HG02943 (cell line): Measurements from ENCODE around the gene CCDC150.
"Not testable (repeated sequence)": the region's sequence is repeated elsewhere in the genome, so short reads cannot be mapped to it uniquely, and the experiment has no call there.

ENCODE experiments used
- ATAC-seq: cut with Tn5 transposase; IDR thresholded peaks from one replicate; pipeline ENCODE4 v1.9.1; 2021; ENCODE audit warnings: mild to moderate bottlenecking, low read depth, moderate library complexity; ENCODE audit not compliant: unreplicated experiment

Gene CCDC150

DNA sequence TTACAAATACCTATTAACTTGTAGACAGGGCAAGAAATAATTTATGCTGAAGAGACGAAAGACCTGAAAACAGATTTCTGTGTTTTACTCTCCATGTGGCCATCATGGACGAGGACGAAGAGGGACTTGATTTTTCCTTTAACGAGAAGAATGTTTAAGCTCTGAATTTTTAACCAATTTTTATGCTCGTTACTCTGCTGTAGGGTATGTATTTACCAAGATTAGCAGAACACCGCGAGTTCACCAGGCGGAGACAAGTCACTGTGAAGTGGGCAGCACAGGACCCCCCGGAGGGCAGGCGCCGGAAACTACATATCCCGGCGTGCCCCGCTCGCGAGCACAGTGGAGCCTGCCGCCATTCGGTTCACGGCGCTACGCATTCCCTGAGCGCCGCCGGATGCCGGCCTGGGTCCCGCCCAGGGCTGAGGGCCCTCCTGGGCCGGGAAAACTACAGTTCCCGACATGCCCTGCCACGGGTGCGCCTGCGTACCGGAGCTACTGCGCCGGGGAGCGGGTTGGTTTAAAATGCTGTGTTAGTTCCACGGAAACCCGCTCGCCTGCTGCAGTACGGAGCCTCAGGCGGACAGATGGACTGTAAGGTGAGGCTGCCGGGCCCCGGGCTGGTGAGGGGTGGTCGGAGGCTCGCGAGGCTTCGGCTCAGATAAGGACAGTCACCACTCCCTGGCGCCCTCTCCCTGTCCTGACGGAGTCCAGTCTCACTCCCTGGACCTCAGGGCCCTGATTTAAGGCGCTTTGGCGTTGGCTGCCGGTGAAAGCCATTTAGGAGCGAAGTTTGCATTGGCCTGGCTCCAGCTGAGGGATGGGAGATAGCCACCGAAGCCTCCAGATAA is at the start of gene CCDC150:
Gene CCDC150, plus strand, starts transcription at position 536 of the 851 bp plus-strand sequence. Its CDS starts 52 bp downstream, at position 588.
- ATAC-seq, result peak; percentile 100

DNA sequence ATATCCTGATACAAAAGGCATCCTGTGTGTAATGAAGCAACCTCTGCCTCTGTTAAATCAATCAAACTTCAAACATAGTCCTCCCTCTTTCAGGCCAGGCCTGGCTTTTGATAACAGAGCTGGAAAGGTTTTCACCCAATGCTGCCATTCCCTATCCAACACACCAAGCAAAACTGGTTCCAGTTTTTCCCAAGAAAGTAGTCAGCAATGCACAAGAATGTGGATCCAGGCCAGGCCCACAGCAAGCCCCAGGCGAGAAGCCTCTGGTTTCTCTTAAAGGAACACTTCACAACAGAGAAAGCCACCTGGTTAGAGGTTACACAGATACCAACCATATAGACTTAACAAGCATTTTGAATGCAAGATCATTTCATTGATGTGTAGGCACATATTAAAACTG is 49.2 kb upstream of the CCDC150 start:
- no peak for ATAC-seq

DNA sequence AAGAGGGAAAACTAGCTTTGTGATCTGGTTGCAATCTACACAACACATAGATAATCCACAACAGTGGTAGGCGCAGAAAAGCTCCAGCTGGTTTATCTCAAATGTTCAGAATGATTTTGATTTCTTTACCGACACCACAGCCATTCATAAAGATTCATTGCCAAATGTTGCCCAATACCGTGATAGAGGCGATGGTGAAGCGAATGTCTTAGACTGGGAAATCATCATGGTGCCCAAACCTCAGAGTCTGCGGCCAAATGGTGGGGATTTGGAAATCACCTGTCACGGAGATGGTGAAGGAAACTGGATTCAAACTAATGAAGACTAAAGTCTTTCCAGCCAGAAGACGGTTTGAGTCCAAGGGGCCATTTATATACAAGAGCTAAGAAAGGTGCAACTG is 48.5 kb upstream of the CCDC150 start:
- no peak for ATAC-seq

DNA sequence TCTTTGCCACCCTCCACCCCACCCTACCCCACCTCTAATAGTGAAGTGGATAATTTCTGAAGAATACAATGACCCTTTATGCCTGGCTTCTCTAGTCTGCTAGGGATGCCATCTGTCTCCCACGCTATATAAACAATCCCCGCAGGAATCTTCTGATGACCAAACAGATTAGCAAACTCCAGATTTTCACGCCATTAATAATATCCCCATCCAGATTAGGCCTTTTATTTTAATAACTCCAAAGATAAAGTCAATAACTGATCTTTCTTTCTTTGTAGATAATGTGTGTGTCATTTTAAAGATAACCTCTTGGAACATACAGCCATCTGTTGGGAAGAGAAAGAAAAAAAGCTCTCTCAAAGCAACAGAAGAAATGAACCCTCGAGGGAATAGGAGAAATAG is 47.9 kb upstream of the CCDC150 start:
- no peak for ATAC-seq

DNA sequence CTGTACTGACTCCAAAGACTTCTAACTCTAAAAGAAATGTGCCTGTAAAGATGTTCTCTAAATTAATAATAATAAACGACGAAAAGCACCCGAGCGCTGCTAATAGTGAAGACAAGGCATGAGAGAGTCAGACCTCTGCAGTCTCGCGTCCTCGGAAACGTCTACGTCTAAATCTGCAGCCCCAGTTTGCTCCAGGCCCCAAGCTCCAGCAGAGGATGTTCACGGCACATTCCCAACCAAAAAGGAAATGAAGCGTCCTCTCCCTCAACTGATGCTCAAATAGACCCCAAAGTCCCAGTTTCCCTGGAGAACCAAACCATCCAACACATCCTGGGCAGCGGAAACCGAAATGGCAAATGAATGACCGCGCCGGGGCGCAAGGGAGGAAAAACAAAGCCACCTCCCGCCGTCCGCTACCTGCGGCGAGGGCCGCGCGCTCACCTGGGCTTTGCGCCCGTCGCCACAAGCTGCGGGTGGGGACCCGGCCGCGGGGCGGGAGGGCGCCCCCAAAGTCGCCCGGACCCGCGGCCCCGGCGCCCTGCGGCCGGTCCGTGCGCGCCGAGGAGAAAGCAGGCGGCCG is 47.1 kb upstream of the CCDC150 start:
- ATAC-seq, result no peak

DNA sequence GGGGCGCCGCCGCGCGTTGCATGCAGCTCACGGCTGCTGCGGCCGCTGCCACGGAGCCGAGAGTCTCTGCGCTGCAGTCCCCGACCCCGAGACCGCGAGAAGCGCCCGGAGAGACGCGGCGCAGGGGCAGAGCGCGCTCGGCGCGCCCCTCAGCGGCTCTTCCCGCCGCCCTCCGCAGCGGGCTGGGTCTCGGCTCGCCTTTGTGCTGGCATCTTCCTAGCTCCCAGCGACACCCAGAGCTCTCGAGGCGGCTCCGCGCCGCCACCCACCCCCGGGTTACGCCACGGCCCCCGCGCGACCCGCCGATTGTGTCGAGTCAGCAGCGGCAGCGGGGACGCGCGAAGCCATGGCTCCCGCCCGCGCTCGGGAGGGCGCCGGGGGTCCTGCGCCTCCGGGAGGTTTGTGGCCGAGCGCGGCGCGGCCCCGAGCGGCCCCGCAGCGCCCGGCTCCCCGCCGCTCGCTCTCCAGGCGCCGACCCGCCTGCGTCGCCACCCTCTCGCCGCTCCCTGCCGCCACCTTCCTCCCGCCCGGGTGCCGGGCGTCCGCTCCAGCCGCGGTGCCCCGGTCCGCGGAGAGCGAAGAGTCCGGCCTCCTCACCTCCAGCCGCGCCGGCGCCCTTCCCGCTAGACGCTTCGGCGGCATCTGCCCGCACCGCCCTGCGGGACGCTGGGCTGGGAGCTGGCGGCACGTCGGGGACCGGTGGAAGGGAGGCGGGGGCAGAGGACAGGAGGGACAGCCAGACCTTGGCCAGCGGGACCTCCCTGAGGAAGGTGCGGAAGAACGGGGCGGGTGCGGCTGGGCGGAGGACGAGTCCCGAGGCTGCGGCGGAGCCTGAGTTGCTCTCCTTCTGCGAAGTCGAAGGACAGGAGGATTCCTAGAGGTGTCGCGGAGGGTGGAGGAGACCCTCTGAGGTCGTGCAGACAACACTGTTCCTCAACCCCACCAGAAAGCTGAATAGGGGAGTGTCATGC is 46.3 kb upstream of the CCDC150 start, which contains the start of gene HECW2:
Gene HECW2, minus strand, starts transcription at position 644 of the 971 bp plus-strand sequence.
- peak; percentile 59 for ATAC-seq

DNA sequence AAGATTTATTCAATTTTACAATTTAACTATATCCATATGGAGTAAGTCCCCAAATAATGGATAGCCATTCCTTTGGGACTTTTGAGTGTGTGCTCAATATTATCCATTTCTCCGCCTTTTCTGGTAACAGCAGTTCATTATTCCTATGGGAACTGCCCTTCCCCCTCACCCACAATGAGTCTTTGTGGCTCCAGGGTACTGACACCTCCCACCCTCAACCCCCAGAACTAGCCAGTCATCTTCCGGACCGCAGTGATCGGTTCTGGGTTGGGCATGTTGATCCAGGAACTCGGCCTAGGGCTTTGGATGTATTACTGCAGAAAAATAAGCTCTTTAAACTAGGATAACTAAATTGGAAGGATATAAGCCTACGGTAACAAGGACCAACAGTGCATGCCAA is 45.4 kb upstream of the CCDC150 start:
- ATAC-seq, result no peak

DNA sequence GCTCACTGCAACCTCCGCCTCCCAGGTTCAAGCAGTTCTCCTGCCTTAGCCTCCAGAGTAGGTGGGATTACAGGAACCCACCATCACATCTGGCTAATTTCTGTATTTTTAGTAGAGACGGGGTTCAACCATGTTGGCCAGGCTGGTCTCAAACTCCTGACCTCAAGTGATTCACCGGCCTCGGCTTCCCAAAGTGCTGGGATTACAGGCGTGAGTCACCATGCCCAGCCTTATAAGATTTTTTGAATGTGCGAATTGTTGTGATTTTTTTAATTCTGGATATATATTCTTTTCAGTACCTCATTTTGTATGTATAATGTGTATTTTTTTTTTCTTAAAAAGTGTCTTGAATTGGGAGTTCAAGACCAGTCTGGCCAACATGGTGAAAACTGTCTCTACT is 42.0 kb upstream of the CCDC150 start:
- ATAC-seq, result no peak

DNA sequence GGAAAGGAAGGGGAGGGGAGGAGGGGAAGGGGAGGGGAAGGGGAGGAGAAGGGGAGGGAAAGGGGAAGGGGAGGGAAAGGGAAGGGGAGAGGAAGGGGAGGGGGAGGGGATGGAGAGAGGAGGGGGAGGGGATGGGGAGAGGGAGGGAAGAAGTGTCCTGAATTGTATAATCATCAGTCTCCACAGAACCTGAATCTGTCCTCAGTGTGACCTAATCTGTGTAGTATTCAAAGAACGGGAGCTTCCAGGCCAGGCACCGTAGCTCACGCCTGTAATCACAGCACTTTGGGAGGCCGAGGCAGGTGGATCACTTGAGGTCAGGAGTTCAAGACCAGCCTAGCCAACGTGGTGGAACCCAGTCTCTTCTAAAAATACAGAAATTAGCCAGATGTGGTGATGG is 41.1 kb upstream of the CCDC150 start:
- no peak for ATAC-seq

DNA sequence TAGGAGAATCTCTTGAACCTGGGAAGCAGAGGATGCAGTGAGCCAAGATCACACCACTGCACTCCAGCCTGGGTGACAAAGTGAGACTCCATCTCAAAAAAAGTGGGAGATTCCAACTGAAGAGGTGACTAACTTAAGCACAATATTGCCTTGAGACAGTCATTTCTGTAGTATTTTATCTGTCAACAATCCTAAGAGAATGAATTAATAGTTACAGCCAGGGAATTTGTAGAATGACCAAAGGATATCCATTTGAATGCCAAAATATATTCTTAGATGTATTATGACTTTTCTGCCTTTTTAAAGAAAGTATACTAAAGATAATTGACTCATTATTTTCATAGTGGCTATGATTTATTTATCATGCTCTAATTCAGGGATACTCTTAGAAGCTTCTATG is 40.7 kb upstream of the CCDC150 start:
- ATAC-seq, result no peak

DNA sequence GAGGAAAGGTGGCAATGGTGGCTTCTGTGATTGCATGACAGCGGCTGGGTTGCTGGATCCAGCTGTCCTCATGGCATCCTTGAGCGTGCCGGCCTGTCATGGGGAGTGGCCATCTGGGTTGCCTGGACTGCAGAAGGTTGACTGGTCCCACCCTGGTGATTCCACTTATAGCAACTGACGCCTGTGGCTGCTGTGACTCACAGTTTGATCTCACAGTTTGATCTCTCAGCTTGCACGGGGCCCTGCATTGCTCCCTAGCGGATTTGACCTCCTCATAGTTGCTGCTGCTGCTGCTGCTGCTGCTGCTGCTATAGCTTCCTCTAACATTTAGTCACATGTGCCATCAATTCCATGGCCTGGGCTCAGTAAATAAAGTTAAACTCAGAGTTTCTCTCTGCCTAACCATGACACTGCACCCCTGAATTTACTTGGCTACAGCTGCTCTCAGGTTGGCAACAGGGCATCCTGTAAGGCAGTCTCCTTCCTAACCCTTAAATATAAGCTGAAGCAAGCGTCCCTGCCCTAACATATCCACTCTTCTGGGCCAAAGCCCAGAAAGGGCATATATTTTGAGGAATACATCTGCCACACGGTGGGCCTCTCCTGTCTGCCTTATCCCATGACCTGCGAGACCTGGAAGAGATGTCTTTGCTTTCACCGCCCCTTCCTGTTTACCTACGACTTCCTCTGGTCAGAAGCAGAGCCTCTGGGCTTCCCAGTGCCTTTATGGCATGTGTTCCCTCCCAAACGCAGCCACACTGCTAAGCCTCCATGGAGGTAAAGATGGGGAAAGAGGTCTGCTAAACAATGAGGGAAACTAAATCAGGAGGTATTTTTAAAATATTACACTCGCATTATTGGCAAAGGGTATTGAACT is 37.8 kb upstream of the CCDC150 start:
- ATAC-seq, result no peak

DNA sequence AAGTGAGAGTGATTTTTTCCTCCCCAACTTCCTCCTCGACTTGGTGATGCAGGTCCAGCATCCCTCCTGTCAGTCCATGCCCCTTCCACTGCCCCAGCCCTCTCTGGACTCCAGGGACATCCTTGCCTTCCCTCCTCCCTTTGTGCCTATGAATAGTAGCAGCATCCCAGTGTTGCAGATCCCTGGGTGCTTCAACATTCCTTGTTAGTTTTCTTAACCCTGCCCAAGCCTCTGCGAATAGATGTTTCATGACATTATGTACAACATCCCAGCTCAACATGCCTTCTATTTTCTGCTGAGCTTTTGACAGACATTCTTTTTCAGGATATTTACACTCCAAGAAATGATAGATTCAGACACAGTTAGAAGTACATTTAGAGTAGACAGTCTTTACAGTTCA is 35.3 kb upstream of the CCDC150 start:
- no peak for ATAC-seq

DNA sequence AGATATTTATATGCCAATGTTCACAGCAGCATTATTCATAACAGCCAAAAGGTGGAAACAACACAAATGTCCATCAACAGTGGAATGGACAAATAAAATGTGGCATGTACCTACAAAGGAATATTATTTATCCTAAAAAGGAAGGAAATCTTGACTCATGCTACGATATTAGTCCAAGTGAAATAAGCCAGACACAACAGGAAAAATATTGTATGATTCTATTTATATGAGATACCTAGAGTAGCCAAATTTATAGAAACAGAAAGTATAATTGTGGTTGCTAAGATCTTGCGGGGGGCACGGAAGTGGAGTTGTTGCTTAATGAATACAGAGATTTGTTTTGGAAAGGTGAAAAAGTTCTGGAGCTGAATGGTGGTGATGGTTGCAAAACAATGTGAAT is 33.0 kb upstream of the CCDC150 start:
- ATAC-seq, result no peak

DNA sequence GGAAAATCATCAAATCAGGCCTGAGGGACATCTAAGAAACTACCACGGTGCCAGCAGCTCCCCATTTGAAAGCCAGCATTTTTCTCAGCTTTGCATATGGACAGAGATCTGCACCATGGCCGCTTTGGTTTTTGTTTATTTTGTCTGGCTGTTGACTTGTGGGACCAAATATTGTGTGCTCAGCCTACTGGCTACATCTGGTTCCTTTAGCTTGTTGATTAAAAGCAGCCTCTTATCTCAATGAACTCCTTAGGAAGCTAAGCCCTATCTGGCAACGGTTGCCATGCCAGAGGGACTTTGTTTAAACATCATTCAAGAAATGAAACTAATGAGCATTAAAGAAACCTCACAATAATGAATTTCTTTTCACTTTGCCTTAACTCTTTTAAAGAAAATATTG is 32.4 kb upstream of the CCDC150 start:
- no peak for ATAC-seq

DNA sequence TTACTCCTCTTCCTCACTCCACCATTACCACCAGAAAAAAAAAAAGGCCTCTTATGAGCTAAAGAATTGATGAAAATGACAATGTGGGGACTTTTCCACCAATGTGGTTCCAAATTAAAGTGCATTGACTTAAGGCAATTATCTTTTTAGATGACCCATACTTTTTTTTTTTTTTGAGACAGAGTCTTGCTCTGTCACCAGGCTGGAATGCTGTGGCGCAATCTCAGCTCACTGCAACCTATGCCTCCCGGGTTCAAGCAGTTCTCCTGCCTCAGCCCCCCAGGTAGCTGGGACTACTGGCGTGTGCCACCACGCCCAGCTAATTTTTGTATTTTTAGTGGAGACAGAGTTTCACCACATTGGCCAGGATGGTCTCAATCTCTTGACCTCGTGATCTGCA is 31.6 kb upstream of the CCDC150 start:
- not testable (repeated sequence) for ATAC-seq

DNA sequence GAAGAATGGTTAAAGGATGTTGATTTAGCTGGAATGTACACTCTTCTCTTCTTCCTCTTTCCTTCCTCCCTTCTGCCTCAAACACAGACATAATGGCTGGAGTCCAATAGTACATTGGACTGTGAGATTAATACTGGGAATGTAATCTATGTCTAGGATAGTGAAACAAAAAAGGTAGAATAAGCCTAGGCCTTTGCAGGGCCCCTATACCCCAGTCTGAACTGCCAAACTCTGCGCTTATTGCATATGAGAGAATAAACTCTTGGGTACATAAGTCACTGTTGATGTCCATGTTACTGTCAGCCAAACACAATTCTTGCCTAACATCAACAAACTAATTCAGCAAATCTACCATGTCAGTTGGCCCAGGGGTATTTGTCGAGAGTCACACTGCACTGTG is 29.7 kb upstream of the CCDC150 start:
- no peak for ATAC-seq

DNA sequence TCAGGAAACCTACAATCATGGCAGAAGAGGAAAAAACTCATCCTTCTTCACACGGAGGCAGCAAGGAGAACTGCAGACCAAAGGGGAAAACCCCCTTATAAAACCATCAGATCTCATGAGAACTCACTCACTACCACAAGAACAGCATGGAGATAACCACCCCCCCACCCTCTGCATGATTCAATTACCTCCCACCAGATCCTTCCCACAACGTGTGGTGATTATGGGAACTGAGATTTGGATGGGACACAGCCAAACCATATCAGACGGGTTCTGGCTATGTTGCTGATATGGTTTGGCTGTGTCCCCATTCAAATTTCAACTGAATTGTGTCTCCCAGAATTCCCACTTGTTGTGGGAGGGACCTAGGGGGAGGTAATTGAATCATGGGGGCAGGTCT is 28.7 kb upstream of the CCDC150 start:
- ATAC-seq, result no peak

DNA sequence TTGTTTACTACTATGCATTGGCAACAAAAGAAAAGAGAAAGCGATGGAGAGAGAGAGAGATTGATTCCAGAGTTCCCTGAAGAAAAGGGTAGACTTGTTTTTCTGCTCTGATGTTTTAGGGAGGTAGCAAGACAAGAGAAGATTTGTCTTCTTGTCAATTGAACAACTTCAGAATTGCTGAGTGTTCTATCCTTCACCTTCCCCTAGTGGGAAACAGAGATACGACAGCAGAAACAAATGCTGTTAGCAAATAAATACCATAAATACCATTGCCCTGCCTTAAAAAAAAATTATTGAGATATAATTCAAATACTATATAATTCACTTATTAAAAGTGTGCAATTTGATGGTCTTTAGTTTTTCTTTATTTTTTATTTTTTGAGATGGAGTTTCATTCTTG is 26.2 kb upstream of the CCDC150 start:
- ATAC-seq, result no peak

DNA sequence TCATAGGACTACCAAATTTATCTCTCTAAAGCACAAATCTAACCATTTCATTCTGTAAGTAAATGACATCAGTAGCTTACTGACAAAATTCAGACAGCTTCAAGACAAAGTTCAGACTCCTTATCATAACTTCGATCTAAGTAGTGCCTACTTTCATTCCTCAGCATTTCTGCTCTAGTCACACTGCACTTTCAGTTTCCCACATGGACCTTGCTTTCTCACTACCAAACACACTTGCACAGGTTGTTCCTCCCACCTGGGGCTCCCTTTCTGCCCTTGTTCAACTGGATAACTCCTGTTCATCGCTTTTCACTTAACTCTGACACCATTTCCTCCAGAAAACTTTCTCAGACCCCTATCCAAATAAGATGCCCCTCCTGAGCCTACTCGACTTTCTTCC is 22.1 kb upstream of the CCDC150 start:
- ATAC-seq, result peak; percentile 59

DNA sequence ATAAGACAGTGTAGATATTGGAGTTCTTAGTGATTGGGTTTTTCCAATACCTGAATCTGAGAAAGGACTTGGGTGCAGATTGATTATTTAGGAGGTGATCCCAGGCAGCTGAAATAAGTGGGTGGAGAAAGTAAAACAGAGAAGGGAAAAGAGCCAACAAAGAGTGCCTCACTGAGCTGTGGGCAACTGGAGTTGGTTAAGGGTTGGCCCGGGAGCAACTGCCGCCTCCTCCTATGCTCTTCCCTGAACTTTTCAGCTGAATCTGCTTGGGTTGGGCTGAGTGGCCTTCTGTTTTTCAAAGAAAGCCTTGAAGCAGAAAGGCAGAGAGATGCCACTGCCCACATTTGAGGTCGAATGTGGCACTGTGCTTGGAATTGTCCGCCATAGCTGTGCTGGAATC is 20.9 kb upstream of the CCDC150 start:
- ATAC-seq, result no peak
